HepG2 (cell line): Measurements from ENCODE around the gene CRHBP. TPM values are rescaled to one million over a fixed set of nuclear protein-coding genes. Genes with fewer than 3 reads are reported as not detected.

ENCODE experiments used
- ATAC-seq: fragments of 200-7000 bp; cut with Tn5 transposase; 3 replicates; pipeline ENCODE4 v1.9.1; 2020; ENCODE audit warnings: mild to moderate bottlenecking, moderate library complexity
- BruUV-seq: library from RNA; stranded (reverse); fragments of 400-500 nt; replicated peaks from 2 replicates; lab custom pipeline; 2021; lab: Mats Ljungman, UMichigan
- CTCF ChIA-PET: fragments of 300-600 bp; formaldehyde crosslinking; extraction: SDS; loops from one replicate; lab custom pipeline; 2021; ENCODE audit warnings: low total read pairs, inconsistent platforms, low intra/inter-chr PET ratio; lab: Yijun Ruan, JAX
- POLR2A ChIA-PET: fragments of 350-600 bp; sonication (Branson Sonifier 250); formaldehyde crosslinking; loops from one replicate; lab custom pipeline; 2020; ENCODE audit warnings: antibody characterized with exemption, inconsistent platforms; lab: Yijun Ruan, JAX
- DNase-seq: peaks from one replicate; pipeline ENCODE4 v3.0.0-alpha.2; 2015; ENCODE audit warnings: low spot score
- FAIRE-seq: peaks from 3 replicates; lab custom pipeline; 2011; peaks lifted over from hg19 to GRCh38; lab: Jason Lieb, UNC
- H2AFZ ChIP-seq: one replicate; pipeline ENCODE4 v1.6.1; 2011; ENCODE audit warnings: low read length, inconsistent platforms
- H3K27ac ChIP-seq: fragments of 300-600 bp; 3 replicates; pipeline ENCODE4 v1.8.0; 2011; ENCODE audit warnings: mixed run types, mild to moderate bottlenecking, mixed read lengths, low read length, inconsistent platforms; ENCODE audit not compliant: insufficient read depth; ENCODE audit errors: extremely low read length
- H3K27me3 ChIP-seq, 2 experiments: fragments of 200-600 bp in 1 of 2; 2 replicates in 1 of 2; 3 replicates in 1 of 2; pipeline versions ENCODE4 v1.6.0 to v1.8.0; 2011; ENCODE audit warnings: low read length in 2 of 2, mild to moderate bottlenecking in 2 of 2, moderate library complexity in 2 of 2, inconsistent platforms in 1 of 2; ENCODE audit not compliant: insufficient read depth in 2 of 2, control insufficient read depth in 1 of 2
- H3K36me3 ChIP-seq, 2 experiments: fragments of 200-600 bp in 1 of 2; replicated peaks in 1 of 2; 2 replicates in 1 of 2; 3 replicates in 1 of 2; pipeline versions ENCODE4 v1.5.1 to v1.8.0; 2011; ENCODE audit warnings: low read length in 2 of 2, inconsistent platforms in 1 of 2; ENCODE audit not compliant: insufficient read depth in 2 of 2, control insufficient read depth in 1 of 2
- H3K4me1 ChIP-seq: 2 replicates; pipeline ENCODE4 v1.5.1; 2012; ENCODE audit warnings: low read length, inconsistent platforms; ENCODE audit not compliant: insufficient read depth
- H3K4me2 ChIP-seq: 2 replicates; pipeline ENCODE4 v1.6.0; 2011; ENCODE audit warnings: low read depth, low read length, inconsistent platforms
- H3K4me3 ChIP-seq, 3 experiments: fragments of 200-600 bp in 1 of 3; sonication (generic), shearing (Covaris generic) in 1 of 3; replicated peaks in 1 of 3; 2 replicates each; pipeline ENCODE4 v1.5.1; 2011 to 2016; ENCODE audit warnings: low read length in 3 of 3, inconsistent platforms in 2 of 3, low read depth in 2 of 3, mild to moderate bottlenecking in 2 of 3, control low read depth in 1 of 3, mixed read lengths in 1 of 3; ENCODE audit not compliant: insufficient read depth in 1 of 3
- H3K79me2 ChIP-seq: one replicate; pipeline ENCODE4 v1.6.1; 2011; ENCODE audit warnings: low read length, inconsistent platforms; ENCODE audit not compliant: insufficient read depth
- H3K9ac ChIP-seq: 2 replicates; pipeline ENCODE4 v1.6.0; 2011; ENCODE audit warnings: mild to moderate bottlenecking, low read depth, low read length, inconsistent platforms; ENCODE audit not compliant: insufficient read depth
- H3K9me3 ChIP-seq: 2 replicates; pipeline ENCODE4 v1.5.1; 2012; ENCODE audit warnings: mild to moderate bottlenecking, low read length
- H4K20me1 ChIP-seq: 2 replicates; pipeline ENCODE4 v1.6.0; 2011; ENCODE audit warnings: inconsistent platforms, mild to moderate bottlenecking, low read length, moderate library complexity; ENCODE audit not compliant: insufficient read depth
- ATF7 ChIP-seq, 2 experiments: fragments of 450-650 bp in 1 of 2; sonication (generic) in 1 of 2; formaldehyde crosslinking in 1 of 2; IDR thresholded peaks; 2 replicates each; pipeline versions ENCODE4 v1.4.0 to v1.6.1; 2016 to 2020; ENCODE audit warnings: antibody characterized with exemption in 1 of 2, mild to moderate bottlenecking in 1 of 2, missing genetic modification reagents in 1 of 2
- FOSL2 ChIP-seq: sonication (generic); formaldehyde crosslinking; IDR thresholded peaks from 2 replicates; pipeline ENCODE4 v1.4.0; 2020; ENCODE audit warnings: missing genetic modification reagents
- FOXA1 ChIP-seq, 2 experiments: fragments of 450-650 bp in 1 of 2; sonication (generic) in 1 of 2; formaldehyde crosslinking in 1 of 2; IDR thresholded peaks; 2 replicates each; pipeline versions ENCODE4 v1.4.0 to v1.6.1; 2016 to 2020; ENCODE audit warnings: missing genetic modification reagents in 1 of 2
- GATAD2A ChIP-seq: IDR thresholded peaks from 2 replicates; pipeline ENCODE4 v1.6.1; 2016
- IKZF4 ChIP-seq: sonication (generic); formaldehyde crosslinking; IDR thresholded peaks from 2 replicates; pipeline ENCODE4 v1.5.1; 2020; ENCODE audit warnings: borderline replicate concordance, mild to moderate bottlenecking, low read depth, missing genetic modification reagents; ENCODE audit errors: not compliant biosample characterization
- ISX ChIP-seq: sonication (generic); formaldehyde crosslinking; conservative IDR thresholded peaks from 2 replicates; pipeline ENCODE4 v1.5.0; 2020; ENCODE audit warnings: missing genetic modification reagents
- MAFF ChIP-seq: IDR thresholded peaks from 2 replicates; pipeline ENCODE4 v1.6.1; 2011; ENCODE audit warnings: low read depth, low read length, improper control_type of control experiment
- MLLT10 ChIP-seq: sonication (generic); formaldehyde crosslinking; IDR thresholded peaks from 2 replicates; pipeline ENCODE4 v1.4.0; 2020; ENCODE audit warnings: missing genetic modification reagents
- NKX3-1 ChIP-seq: sonication (generic); formaldehyde crosslinking; IDR thresholded peaks from 2 replicates; pipeline ENCODE4 v1.5.0; 2020; ENCODE audit warnings: missing genetic modification reagents
- NR1H2 ChIP-seq: sonication (generic); formaldehyde crosslinking; IDR thresholded peaks from 2 replicates; pipeline ENCODE4 v1.8.1; 2022; ENCODE audit warnings: low read depth, missing genetic modification reagents, borderline replicate concordance
- SNAPC5 ChIP-seq: sonication (generic); formaldehyde crosslinking; IDR thresholded peaks from 2 replicates; pipeline ENCODE4 v1.8.1; 2023; ENCODE audit warnings: mild to moderate bottlenecking, missing genetic modification reagents, borderline replicate concordance
- SP140L ChIP-seq: sonication (generic); formaldehyde crosslinking; IDR thresholded peaks from 2 replicates; pipeline ENCODE4 v1.4.0; 2020; ENCODE audit warnings: missing genetic modification reagents, borderline replicate concordance
- ZFYVE20 ChIP-seq: sonication (generic); formaldehyde crosslinking; IDR thresholded peaks from 2 replicates; pipeline ENCODE4 v1.8.0; 2023; ENCODE audit warnings: low read depth, mild to moderate bottlenecking, moderate library complexity, missing genetic modification reagents, borderline replicate concordance
- ZNF251 ChIP-seq: sonication (generic); formaldehyde crosslinking; IDR thresholded peaks from 2 replicates; pipeline ENCODE4 v1.9.0; 2021; ENCODE audit warnings: mild to moderate bottlenecking, missing genetic modification reagents
- ZNF264 ChIP-seq: sonication (generic); formaldehyde crosslinking; IDR thresholded peaks from 2 replicates; pipeline ENCODE4 v1.4.0; 2020; ENCODE audit warnings: missing genetic modification reagents
- ZNF512 ChIP-seq: sonication (generic); formaldehyde crosslinking; IDR thresholded peaks from 2 replicates; pipeline ENCODE4 v1.4.0; 2020; ENCODE audit warnings: mild to moderate bottlenecking, missing genetic modification reagents
- ZNF549 ChIP-seq: sonication (generic); formaldehyde crosslinking; IDR thresholded peaks from 2 replicates; pipeline ENCODE4 v1.5.0; 2020; ENCODE audit warnings: missing genetic modification reagents
- ZNF737 ChIP-seq: sonication (generic); formaldehyde crosslinking; IDR thresholded peaks from 2 replicates; pipeline ENCODE4 v1.5.0; 2020; ENCODE audit warnings: missing genetic modification reagents, mild to moderate bottlenecking, borderline replicate concordance
- WGBS: methylation state at CpG from one replicate; pipeline ENCODE4 v1.1.6; 2017; ENCODE audit warnings: low lambda C conversion rate; 5-methylcytosine and 5-hydroxymethylcytosine counted together
- in situ Hi-C: cut with HindIII; loops from 2 replicates; pipeline ENCODE4 v1.10.0; 2017; ENCODE audit warnings: low pct_unique_long_range_greater_than_20kb; ENCODE audit not compliant: extremely low pct_ligation_motif_present
- intact Hi-C: fragments of 100-400 bp; cut with micrococcal nuclease; formaldehyde crosslinking; loops from one replicate; pipeline ENCODE4 v1.10.0; 2022; ENCODE audit not compliant: unreplicated experiment
- polyA plus RNA-seq, 8 experiments: library from polyadenylated mRNA; depleted of rRNA in 3 of 8; stranded (reverse) in 7 of 8; unstranded in 1 of 8; fragments of >200 nt; fragmentation: Illumina TruSeq in 4 of 8; extraction: Trizol in 4 of 8; gene quantifications; 2 replicates each; pipeline versions ENCODE4 v1.2.1 to v1.2.3, GENCODE V29; 2011 to 2016; ENCODE audit warnings: low read depth in 4 of 8, missing spikeins in 1 of 8, mixed read lengths in 1 of 8; ENCODE audit not compliant: insufficient read depth in 1 of 8
- total RNA-seq, 5 experiments: library from RNA; depleted of rRNA; stranded (reverse); fragments of >200 nt; fragmentation: Illumina TruSeq; extraction: Trizol; gene quantifications; 2 replicates each; pipeline ENCODE4 v1.2.3, GENCODE V29; 2016; ENCODE audit warnings: low read depth in 1 of 5

Gene CRHBP
- total and polyA plus RNA-seq, 2 of the 13 experiments (the other 11 are each of a cell fraction or from before 2014, with no cell fraction given): not detected

DNA sequence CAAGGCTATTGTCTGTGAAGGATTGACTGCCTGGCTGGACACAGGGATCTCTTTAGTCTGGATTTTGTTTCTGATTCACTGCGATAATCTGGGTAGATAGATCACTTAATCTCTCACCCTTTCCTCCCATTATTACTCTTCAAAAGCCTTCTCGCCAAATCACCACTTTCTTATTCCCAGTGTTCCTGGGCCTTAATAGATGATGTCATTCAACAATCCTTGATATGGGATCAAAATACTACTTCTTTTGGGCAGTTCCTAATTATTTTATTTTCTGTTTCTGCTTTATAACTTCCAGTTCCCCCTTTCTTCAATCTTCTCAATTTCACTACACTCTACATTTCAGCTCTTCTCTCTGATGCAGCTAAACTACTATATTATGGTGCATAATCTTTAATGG is 6.8 kb upstream of the CRHBP start:
- H2AFZ ChIP-seq: no peak overlapping the region
- H3K27ac ChIP-seq: no peak overlapping the region
- no peak for TF ChIP-seq ZNF737 (CRISPR knock-in tag)
- TF ChIP-seq IKZF4 (CRISPR knock-in tag): no peak
- TF ChIP-seq ATF7 (IDR thresholded peaks at IDR 0.05): peak; percentile 88
- TF ChIP-seq ATF7 (CRISPR knock-in tag; IDR thresholded peaks at IDR 0.05): no peak
- no peak for TF ChIP-seq FOXA1 (IDR thresholded peaks at IDR 0.05)
- no peak for TF ChIP-seq FOXA1 (CRISPR knock-in tag; IDR thresholded peaks at IDR 0.05)
- no peak for TF ChIP-seq SP140L (CRISPR knock-in tag)
- TF ChIP-seq NR1H2 (CRISPR knock-in tag): no peak
- TF ChIP-seq ZNF251 (CRISPR knock-in tag): no peak
- no peak for TF ChIP-seq MLLT10 (CRISPR knock-in tag)
- TF ChIP-seq, all 625 proteins: peak for 1
- intact Hi-C loops: no loop called here
- ATAC-seq (no peak), FAIRE-seq (no peak), DNase-seq (no peak)
- H3K4me2 ChIP-seq: no peak overlapping the region
- H3K9me3 ChIP-seq: no peaks in the 10 kb centered on the region
- WGBS: 73% methylated on average over 2 of the region's 2 CpGs
- H3K27me3 ChIP-seq: peaks cover under 1 to 8% of the 10 kb centered on the region in 2 experiments; a peak in 3 of 5 replicates
- H3K4me3 ChIP-seq: no peak overlapping the region
- BruUV-seq: no TSS peak
- in situ Hi-C loops: no loop called here
- ChIA-PET CTCF (no interaction called here), POLR2A (no interaction called here)
- no peaks in the 10 kb centered on the region for H4K20me1 ChIP-seq
- no peak overlapping the region for H3K9ac ChIP-seq
- H3K36me3 ChIP-seq: no peaks in the 10 kb centered on the region
- H3K4me1 ChIP-seq: peaks cover 18% of the 10 kb centered on the region
- H3K79me2 ChIP-seq: no peaks in the 10 kb centered on the region

- H3K4me2 ChIP-seq: no peak overlapping the region
- ATAC-seq (no peak), FAIRE-seq (no peak), DNase-seq (no peak)
- H3K9ac ChIP-seq: no peak overlapping the region
- no peak overlapping the region for H2AFZ ChIP-seq
- no peaks in the 10 kb centered on the region for H3K79me2 ChIP-seq
- H4K20me1 ChIP-seq: no peaks in the 10 kb centered on the region
- H3K4me3 ChIP-seq: no peak overlapping the region
- H3K27me3 ChIP-seq: peaks cover 2 to 16% of the 10 kb centered on the region in 2 experiments; a peak in 4 of 5 replicates
- H3K36me3 ChIP-seq: no peaks in the 10 kb centered on the region
- WGBS: 0% methylated on average over 4 of the region's 4 CpGs
- CTCF ChIA-PET: no interaction called here
- no peaks in the 10 kb centered on the region for H3K9me3 ChIP-seq
- in situ Hi-C loops (no loop called here), intact Hi-C loops (no loop called here)
- H3K4me1 ChIP-seq: peaks cover 18% of the 10 kb centered on the region
- POLR2A ChIA-PET: no interaction called here
- BruUV-seq: no TSS peak
- no peak overlapping the region for H3K27ac ChIP-seq
- TF ChIP-seq MAFF: no peak
- no peak for TF ChIP-seq NKX3-1
- no peak for TF ChIP-seq ZNF549 (CRISPR knock-in tag)
- TF ChIP-seq ZFYVE20: no peak
- no peak for TF ChIP-seq ZNF264 (CRISPR knock-in tag)
- no peak for TF ChIP-seq ZNF512 (CRISPR knock-in tag)
- no peak for TF ChIP-seq SNAPC5 (CRISPR knock-in tag)
- TF ChIP-seq GATAD2A (CRISPR knock-in tag): no peak
- TF ChIP-seq FOSL2 (CRISPR knock-in tag): no peak
- no peak for TF ChIP-seq ISX (CRISPR knock-in tag)
Measured at GRCh38 chr5:76947082-76947503, 5.8 kb upstream of the CRHBP start.
